Stimulated activated CD4-positive, alpha-beta T cell treated with anti-CD3 and anti-CD28 coated beads, Interleukin-12 subunit alpha, Interleukin-12 subunit beta, amount 100 ng/mL, for 48 hours (primary cell): ENCODE data around the gene NTPCR.
"Not testable (repeated sequence)": the region's sequence is repeated elsewhere in the genome, so short reads cannot be mapped to it uniquely, and the experiment has no call there.

ENCODE experiments used
- DNase-seq, 3 donors: peaks; one replicate each; pipeline ENCODE4 v3.0.0-alpha.2; 2020; ENCODE audit warnings: low read depth in 2 of 3, low spot score in 1 of 3

The NTPCR gene

DNA sequence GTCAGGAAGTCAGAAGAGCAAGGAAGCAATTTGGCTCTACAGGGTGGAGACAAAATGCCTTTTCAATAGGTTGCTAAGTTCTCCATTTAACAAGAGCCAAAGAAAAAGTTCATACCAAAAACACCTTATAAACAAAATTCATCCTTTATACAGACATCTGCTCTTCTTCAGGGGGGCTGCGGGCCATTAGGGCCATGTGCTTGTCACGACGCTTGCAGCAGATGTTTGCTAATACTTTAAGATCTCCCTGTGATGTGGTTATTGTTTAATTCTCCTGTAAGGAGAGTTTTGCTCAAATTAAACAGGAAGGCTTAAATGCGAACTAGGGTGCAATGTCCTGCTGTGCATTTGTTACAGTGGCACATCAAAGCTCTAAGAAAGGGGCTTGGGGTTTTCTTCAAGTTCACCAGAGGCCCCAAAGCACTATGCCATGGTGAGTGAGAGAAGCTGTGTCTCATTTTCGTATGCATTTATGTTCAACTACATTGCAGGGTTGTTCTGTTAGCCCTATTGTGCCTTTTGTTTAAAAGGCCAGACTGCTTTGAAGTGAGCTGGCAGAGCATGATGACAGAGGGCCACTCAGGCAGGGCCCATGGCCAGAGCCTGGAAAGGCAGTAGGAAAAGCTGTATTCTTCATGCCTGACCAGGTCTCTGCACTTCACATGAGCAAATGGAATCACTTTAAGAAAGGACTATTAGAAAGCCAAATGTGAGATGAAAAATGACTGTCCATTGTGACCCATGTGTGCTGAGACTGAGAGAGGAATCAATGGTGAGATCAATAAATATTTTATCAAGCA lies 24.8 kb upstream of the NTPCR start:
- DNase-seq = no peak

DNA sequence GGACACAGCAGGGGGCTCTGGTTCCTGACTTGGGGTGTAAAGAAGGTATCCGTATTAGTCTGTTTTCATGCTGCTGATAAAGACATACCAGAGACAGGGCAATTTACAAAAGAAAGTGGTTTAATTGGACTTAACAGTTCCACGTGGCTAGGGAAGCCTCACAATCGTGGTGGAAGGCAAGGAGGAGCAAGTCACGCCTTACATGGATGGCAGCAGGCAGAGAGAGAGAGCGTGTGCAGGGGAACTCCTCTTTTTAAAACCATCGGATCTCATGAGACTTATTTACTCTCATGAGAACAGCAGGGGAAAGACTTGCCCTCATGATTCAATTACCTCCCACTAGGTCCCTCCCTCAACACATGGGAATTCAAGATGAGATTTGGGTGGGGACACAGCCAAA lies 23.2 kb upstream of the NTPCR start:
- not testable (repeated sequence) for DNase-seq

DNA sequence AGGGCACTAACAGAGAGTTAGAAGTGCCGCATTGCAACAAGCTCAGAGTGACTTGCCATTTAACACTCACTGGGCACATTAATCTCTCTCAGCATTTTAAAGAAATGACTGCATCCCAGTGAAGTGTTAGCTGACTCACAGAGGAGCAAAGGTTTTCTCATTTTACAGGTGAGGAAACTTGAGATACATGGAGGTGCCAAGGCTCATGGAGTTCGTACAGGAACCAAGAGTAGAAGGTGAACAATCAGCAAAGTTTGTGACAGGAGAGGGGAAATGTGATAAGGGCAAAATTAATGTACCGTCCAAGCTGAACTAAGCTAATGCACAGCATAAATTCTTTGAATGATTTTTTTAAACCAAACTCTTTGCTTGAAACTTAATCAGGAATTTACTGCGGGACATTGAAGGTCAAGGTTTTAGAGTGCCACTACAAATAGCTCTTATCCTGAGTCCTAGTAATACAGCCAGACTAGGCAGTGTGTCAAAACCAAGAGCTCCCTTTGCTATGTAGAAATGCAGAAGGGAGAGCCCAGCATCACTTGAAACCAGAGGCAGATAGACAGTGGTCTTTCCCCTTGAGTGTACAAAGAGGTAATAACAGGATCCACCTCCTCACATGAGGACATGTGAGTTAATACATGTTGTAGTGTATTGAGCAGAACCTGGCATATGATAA lies 22.4 kb upstream of the NTPCR start:
- DNase-seq = no peak

DNA sequence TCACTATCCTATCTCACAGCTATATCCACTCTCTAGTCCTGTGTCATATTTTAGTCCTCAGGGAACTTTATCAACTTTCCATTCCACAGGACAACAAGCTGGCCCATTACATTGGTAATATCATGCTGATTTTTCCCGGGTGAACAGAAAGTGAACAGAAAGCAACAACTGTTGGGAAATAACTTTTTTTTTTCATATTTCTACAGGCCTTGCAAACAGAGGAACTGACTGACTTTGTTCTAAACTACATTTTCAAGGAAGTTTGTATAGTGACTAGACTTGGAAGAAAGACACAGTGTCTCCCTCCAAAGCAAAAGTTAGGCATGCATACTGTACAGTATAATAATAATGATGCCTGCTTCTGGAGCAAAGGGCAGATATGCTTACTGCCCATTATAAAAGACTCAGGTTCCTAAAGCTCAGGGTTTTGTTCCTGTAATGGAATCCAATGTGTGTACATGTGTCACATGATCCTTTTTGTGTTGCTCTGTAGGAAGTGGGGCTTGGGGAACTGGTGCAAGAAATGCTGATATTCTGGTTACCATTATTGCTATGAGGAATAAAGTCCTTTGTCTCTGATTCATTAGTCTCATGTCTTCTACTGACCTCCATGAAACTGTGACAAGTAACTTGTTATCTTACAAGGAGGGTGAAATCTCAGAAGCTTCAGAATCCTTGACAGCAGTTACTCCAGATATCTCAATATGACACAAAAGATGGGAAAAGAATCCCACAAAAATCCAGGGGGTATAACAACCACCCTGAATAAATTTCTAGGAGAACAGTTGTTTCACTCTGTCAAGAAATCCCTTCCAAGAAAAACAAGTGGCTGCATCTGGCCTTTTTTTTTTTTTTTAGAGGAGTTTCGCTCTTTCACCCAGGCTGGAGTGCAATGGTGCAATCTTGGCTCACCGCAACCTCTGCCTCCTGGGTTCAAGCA lies 17.7 kb upstream of the NTPCR start:
- no peak for DNase-seq

DNA sequence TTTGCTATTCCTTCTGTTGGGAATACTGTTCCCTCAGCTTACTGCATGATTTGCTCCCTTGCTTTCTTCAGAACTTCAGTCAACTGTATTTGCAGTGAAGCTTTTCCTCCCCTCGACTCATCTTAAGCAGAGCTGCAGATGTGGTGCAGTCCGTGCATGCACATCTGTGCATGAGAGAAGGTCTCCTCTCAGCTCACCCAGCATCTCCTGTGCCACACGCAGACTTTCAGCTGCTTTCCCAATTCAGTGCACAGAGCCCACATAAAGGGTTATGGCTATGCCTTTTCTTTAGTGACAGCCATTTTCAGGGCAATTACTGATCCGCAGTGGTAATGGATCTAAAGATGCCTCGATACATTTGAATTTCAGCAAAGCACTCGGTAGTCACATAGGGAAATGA lies 13.5 kb upstream of the NTPCR start:
- DNase-seq = no peak

DNA sequence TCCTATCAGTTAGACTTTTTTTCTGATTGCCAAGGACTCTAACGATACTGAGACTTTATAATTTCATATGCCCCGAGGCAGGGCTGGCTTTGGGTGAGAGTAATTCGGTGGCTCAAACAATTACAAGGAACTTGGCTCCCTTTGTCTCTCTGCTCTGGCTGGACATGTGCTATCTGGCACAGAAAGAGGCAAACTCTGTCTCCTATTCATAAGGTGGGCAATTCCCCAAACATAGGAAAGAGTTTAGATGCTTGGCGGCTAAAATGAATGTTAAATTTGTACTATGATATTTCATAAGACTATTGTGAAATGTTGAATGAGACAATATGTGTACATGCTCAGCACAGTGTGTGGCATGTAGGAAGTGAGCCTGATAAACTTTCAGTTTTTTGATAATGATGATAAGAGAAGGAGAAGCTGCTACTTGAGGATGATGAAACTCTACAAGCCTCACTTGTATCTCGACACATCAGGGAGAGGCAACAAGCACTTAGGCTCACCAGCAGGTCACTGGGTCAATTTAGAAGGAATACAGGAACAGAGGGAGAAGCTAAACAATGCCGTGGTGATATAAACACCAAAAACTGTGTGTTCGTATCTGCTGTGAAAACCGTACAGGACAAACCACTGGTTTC lies 12.6 kb upstream of the NTPCR start:
- no peak for DNase-seq

DNA sequence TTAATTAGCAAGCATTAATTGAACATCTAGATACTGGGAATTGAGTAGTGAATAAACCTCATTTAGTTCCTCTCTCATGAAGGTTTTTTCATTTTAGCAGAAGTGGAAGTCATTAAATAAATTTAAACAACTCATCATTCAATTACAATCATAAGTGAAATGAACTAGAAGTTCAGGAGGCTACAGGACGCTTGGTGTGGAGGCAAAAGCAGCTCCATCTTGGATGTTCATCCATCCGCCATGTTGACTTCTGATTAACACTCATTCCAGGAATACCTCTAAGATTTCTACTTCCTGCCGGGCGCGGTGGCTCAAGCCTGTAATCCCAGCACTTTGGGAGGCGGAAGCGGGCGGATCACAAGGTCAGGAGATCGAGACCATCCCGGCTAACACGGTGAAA lies 11.5 kb upstream of the NTPCR start:
- DNase-seq = no peak

DNA sequence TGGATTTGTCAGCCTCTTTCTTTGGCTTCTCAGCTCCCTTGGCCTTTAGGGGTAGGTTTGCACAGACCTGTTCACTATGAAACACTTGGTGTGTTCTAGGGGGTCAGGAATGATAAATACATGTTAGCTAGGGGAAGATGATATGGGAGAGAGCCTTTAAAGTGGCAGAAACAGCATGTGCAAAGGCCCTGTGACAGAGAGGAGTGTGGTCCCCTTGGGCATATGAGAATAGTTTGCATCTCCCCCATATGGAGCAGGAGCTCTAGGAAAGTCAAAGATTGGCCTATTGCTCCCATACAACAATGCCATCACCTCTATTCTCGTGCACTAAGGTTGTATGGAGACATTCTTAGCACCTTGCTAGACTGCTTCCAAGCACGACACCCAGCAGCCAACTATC lies 10.7 kb upstream of the NTPCR start:
- DNase-seq = no peak

DNA sequence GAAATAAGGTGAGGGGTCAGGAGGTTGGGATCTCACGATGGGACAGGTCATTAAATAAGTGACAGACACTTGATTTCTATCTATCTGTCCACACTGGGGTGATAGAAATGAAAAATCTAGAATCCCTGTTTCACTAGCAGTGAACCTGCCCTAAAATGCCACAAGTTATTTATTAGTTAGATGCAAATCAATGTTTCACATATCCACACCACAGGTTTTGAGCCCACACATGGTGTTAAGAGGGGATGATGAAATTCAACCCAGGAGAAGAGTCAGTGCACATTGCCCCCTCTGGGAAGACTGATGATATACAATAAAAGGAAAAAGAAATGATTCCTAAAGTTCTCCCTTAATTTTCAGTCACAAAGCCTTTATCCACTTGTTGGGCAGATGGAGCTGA lies 10.1 kb upstream of the NTPCR start:
- DNase-seq = no peak

DNA sequence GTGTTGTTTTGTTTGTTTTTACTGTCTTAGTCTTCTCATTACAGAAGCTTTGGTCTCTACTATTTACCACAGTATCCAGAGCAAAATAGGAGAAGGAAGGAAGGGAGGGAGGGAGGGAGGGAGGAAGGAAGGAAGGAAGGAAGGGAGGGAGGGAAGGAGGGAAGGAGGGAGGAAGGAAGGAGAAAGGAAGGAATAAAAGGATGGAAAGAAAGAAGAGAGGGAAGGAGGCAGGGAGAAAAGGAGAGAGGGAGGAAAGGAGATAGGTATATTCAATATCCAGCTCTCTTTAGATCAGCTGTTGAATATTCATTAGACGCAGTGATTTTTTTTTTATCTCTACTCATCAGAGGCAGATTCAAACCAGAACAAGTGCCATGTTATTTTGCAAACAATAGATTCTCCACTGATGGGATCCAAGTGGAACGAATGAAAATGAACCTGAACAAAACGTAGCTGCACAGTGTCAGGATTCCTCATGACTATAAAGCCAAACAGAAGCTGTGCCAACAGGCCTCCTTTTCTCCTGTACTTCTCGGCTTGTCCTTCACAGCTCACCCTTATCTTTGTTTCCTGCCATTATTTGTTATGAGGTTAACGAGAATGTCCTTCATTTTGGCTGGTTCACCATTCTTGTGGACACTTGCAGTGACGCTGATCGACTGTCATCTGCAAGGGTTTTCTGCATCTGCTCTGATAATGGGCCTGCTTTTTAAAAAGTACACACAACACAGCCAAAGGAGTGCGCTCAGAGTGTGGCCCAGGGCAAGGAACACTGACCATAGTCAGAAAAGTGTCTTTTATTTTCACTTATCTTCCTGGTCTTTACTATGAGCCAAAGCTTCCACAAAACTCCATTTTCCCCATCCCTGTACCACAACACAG lies 7.8 kb upstream of the NTPCR start:
- no peak for DNase-seq

DNA sequence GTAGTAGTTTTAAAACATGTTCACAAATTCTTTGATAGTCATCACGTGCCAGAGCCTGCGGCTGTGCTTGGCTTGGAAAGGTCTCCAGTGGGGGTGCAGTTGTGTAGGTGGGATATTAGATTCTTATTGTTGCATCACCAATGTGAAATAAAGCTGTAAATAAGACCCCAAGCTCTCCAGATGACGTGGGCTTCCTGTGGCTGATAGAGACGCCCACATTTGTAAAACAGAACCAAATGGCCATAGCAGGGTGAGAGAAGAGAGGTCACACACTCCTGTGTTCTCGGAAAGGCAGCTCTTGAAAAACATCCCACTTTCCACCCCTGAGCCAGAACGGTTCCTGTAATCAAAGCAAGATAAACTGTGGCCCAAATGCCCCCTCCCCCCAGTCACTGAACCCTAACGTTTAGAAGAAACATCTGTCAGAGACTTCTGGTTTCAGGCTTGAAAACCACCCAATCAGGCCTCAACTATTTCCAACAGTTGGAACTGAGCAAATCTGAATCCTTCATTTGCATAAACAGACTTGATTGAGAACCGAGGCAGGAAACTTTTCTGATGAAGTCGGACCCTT lies 6.6 kb upstream of the NTPCR start:
- DNase-seq = peak in 1 of 3 donors; percentile 29

DNA sequence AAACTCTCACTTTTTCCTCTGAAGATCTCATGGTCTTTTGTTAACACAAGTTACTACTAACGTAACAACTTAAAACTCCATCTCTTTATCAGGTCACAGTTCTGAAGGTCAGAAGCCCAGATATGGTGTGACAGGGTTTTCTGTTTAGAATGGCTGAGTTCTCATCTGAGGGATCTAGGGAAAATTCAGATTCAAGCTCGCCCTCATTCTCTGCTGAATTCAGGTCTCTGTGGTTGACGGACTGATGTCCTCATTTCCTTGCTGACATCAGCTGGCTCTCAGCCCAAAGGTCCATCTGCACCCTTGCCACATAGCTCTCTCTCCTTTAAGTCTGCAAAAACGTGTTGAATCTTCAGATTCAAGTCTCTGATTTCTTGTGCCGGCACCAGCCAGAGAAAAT lies 6.1 kb upstream of the NTPCR start:
- DNase-seq = no peak

DNA sequence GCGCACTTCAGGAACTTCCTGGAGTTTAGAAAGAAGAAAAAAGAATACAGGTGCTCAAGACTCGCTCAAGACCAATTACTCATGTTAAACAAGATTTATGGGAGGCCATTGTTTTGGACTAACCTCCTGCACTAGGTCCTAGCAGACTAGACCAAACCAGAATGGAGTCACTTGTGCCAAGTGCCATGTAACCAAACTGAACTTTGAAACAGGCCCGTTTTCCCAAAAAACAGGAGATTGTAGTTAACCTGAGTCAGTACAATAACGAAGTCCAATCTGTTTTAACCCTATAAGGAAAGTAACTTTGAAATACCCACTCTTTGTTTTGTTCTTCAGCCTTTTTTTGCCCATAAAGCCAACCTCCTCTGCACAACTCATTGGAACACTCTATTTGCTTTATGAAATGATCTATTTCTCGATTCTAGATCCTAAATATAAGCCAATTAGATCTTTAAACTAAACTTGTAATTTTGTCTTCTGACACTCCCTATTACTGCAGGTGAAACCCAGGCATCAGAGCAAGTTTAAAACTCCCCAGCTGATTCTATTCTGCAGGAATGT lies 695 bp upstream of the NTPCR start:
- no peak for DNase-seq

DNA sequence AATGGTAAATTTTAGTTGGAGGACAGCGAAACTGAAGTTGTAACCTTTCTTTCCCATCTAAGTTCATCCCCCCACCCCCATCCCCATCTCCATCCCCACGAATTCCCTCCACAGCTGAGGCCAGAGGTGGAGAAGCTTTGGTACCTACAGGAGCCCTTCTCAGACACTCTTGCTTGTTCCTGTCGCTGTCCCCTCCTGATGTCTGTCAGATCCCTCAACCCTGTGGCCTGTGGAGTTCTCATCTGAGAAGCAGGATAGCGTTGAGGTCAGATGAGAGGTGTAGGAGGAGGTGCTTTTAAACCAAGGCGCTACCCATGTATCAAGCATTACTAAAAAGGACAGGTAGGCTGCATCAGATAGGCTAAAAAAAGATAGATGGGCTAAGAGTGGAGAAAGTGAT lies 769 bp downstream of the NTPCR start:
- no peak for DNase-seq

DNA sequence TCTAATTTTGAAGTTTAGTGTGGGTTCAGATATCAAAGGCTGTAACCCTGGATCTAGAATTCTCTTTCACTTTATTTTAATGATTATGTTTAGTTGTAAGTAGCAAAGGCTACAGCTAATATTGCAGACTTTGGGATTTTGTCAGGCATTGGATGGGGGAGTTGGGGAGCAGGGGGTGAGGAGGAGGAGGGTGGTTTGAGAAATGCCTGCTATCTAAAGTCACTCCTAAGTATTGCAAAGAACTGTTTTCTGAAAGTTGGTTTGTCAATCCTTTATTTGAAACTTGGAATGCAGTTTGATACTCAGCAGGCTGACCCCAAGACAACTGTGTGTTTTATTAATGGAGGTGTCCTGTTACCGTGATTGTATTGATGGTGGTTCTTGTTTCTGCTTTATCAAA lies 1.2 kb downstream of the NTPCR start:
- no peak for DNase-seq

DNA sequence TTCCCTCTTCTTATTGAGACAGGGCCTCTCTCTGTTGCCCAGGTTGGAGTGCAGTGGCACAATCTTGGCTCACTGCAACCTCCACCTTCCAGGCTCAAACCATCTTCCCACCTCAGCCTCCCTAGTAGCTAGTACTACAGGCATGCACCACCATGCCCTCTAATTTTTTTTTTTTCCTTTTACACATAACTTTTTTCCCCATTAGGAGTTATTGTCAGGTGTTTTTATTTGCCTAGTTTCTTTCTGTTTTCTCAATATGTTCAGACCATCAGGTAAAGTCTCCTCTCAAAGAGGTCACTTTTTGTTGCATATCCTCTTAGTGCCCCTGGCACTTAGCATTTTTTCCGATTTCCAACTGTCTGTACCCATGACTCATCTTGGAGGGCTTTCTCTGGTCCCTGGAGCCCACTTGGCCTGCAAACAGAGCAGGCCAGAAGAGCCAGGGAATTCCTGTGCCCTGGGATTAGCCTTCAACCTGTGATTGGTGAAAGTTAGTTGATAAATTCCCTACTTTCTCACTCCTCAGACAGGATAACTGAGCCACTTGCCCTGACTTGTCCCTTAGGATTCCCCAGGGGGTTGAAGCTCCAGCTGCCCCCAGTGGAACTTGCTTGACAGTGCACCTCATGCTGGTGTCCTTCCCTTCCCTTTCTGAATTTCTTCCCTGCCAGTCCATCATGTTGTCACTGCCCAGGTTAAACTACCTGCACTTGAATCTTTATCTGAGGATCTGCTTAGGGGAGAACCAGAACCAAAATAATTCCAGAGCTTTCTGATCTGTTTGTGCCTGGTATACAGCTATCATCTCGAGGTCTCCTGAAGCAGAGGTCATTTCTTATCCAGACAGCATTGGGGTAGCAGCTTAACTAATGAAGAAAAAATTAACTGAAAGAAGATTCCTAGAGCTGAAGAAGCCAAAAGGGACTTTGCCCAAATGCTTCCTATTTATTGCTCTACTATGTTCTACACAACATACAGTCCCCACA lies 2.4 kb downstream of the NTPCR start:
- no peak for DNase-seq

DNA sequence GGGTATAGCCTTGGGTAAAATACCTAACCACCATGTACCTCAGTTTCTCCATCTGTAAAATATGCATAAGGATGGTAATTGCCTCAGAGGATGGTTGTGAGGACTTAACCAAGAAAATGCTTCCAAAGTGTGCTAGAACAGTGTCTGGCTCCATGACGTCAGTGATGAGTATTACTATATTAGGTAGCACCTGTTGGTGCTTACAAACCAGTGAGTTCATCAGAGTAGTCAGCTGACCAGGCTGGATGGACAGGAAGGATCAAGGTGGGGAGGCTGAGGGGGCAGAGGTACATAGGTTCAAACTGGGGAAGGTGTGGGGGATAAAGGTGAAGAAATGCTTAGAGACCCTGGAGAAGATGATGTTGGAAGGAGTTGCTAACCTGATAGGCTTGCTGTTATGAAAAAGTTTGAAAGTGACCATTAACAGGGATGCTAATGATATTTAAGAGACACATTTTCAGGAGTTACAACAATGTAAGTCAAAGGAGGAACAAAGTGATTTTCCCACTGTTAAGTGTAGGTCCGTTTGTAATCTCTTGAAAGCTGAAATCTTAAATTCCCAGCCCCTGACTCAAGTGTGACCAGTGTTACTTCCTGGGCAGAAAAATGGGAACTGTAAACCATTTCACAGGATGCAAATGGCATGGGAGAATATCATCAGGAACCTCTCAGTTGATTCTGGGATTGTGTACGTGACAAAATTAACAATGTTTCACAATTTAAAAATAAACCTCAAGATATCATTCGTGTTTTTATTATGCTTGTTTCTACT lies 4.4 kb downstream of the NTPCR start:
- DNase-seq = no peak

DNA sequence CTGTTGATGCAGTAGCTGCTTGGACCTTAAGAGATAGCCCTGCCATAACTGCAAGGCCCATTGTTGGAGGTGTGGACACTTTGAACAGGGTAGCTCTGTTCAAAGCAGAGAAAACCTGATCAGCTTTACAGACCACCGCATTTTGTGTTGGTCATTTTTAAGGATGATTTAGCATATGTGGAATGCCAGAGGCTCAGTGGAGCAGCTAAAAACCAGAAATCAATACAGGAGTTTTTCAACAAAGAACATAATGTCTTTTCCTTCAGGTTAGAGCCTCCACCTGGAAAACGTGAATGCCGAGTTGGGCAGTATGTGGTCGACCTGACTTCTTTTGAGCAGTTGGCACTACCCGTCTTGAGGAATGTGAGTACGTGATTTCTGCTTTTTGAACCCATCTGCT lies 5.7 kb downstream of the NTPCR start:
- no peak for DNase-seq
